PC-9 (cell line): Measurements from ENCODE around the gene SHTN1. TPM values are rescaled to one million over a fixed set of nuclear protein-coding genes. Genes with fewer than 3 reads are reported as not detected.

ENCODE experiments used
- BruUV-seq: library from RNA; stranded (reverse); fragments of 400-500 nt; replicated peaks from 2 replicates; lab custom pipeline; 2021; lab: Mats Ljungman, UMichigan
- CTCF ChIA-PET: fragments of 300-600 bp; sonication (Branson Sonifier 250); formaldehyde crosslinking; loops from one replicate; lab custom pipeline; 2022; ENCODE audit warnings: antibody characterized with exemption; lab: Charles Lee
- POLR2A ChIA-PET: fragments of 300-600 bp; sonication (Branson Sonifier 250); formaldehyde crosslinking; loops from one replicate; lab custom pipeline; 2022; ENCODE audit warnings: antibody characterized with exemption; ENCODE audit not compliant: unreplicated experiment; lab: Charles Lee
- DNase-seq, 2 experiments: peaks; one replicate each; pipeline versions ENCODE4 v3.0.0 to v3.0.0-alpha.2; 2015 to 2022; ENCODE audit warnings: mixed read lengths in 1 of 2
- H2AFZ ChIP-seq: fragments of 200-600 bp; sonication (generic); 2 replicates; pipeline ENCODE4 v1.8.1; 2017; ENCODE audit warnings: antibody characterized with exemption
- H3F3A ChIP-seq: fragments of 200-600 bp; sonication (generic); 2 replicates; pipeline ENCODE4 v1.8.1; 2017; ENCODE audit warnings: antibody characterized with exemption, mild to moderate bottlenecking, low read depth; ENCODE audit not compliant: insufficient read depth
- H3K27ac ChIP-seq: fragments of 200-600 bp; sonication (generic); 2 replicates; pipeline ENCODE4 v1.6.1; 2016; ENCODE audit warnings: mixed run types
- H3K27me3 ChIP-seq: fragments of 200-600 bp; sonication (generic); 2 replicates; pipeline ENCODE4 v1.6.1; 2016; ENCODE audit warnings: low read depth, mixed run types; ENCODE audit not compliant: insufficient read depth
- H3K36me3 ChIP-seq: fragments of 200-600 bp; sonication (generic); 2 replicates; pipeline ENCODE4 v1.6.1; 2016; ENCODE audit warnings: low read depth, mixed run types
- H3K4me1 ChIP-seq: fragments of 200-600 bp; sonication (generic); replicated peaks from 2 replicates; pipeline ENCODE4 v1.6.1; 2016; ENCODE audit warnings: mixed run types; ENCODE audit not compliant: insufficient read depth
- H3K4me2 ChIP-seq: fragments of 200-600 bp; sonication (generic); 2 replicates; pipeline ENCODE4 v1.6.1; 2017; ENCODE audit warnings: mixed run types
- H3K4me3 ChIP-seq: fragments of 200-600 bp; sonication (generic); 2 replicates; pipeline ENCODE4 v1.6.1; 2016; ENCODE audit warnings: mixed run types
- H3K79me2 ChIP-seq: fragments of 200-600 bp; sonication (generic); 2 replicates; pipeline ENCODE4 v1.6.1; 2017; ENCODE audit warnings: low read depth, mixed run types
- H3K9me2 ChIP-seq: fragments of 200-600 bp; sonication (generic); 2 replicates; pipeline ENCODE4 v1.8.1; 2017; ENCODE audit warnings: mild to moderate bottlenecking; ENCODE audit not compliant: insufficient read depth
- H3K9me3 ChIP-seq: fragments of 200-600 bp; sonication (generic); 2 replicates; pipeline ENCODE4 v1.8.1; 2016; ENCODE audit warnings: low read depth; ENCODE audit not compliant: insufficient read depth
- H4K20me1 ChIP-seq: fragments of 200-600 bp; sonication (generic); 2 replicates; pipeline ENCODE4 v1.8.1; 2017; ENCODE audit not compliant: insufficient read depth
- CTCF ChIP-seq: fragments of 200-600 bp; sonication (generic); conservative IDR thresholded peaks from 2 replicates; pipeline ENCODE4 v1.6.1; 2017; ENCODE audit warnings: mixed run types, antibody characterized with exemption, mild to moderate bottlenecking, moderate library complexity
- EZH2 ChIP-seq: fragments of 200-600 bp; sonication (generic); IDR thresholded peaks from 2 replicates; pipeline ENCODE4 v1.8.0; 2017; ENCODE audit warnings: antibody characterized with exemption, low read depth
- intact Hi-C: fragments of 100-400 bp; cut with micrococcal nuclease; formaldehyde crosslinking; loops from one replicate; pipeline ENCODE4 v1.10.0; 2022; ENCODE audit not compliant: unreplicated experiment
- total RNA-seq: library from RNA; stranded (reverse); gene quantifications from 2 replicates; pipeline ENCODE4 v1.2.3, GENCODE V29; 2021

Gene SHTN1
- total RNA-seq, 1 experiment from 2014 or later = 33.6 TPM

GRCh38 chr10:116913695-116914094, 91.3 kb downstream of the SHTN1 start:
- H3K36me3 ChIP-seq = no peaks in the 10 kb centered on the region
- no peak overlapping the region for H2AFZ ChIP-seq
- no peak for DNase-seq
- H4K20me1 ChIP-seq = no peaks in the 10 kb centered on the region
- H3K9me2 ChIP-seq = no peaks in the 10 kb centered on the region
- H3K27ac ChIP-seq = no peak overlapping the region
- no peak overlapping the region for H3K4me2 ChIP-seq
- H3K79me2 ChIP-seq = no peaks in the 10 kb centered on the region
- no peaks in the 10 kb centered on the region for H3K4me1 ChIP-seq
- ChIA-PET CTCF (no interaction called here), POLR2A (no interaction called here)
- H3K27me3 ChIP-seq = no peaks in the 10 kb centered on the region
- no TSS peak for BruUV-seq
- no peaks in the 10 kb centered on the region for H3K9me3 ChIP-seq
- intact Hi-C loops = no loop called here
- TF ChIP-seq EZH2 (no peak), CTCF (no peak)
- no peak overlapping the region for H3K4me3 ChIP-seq
- no peaks in the 10 kb centered on the region for H3F3A ChIP-seq

- POLR2A ChIA-PET = no interaction called here
- BruUV-seq = no TSS peak
Observed at GRCh38 chr10:116912162-116912561, 92.8 kb downstream of the SHTN1 start.

GRCh38 chr10:116910910-116911309, 94.1 kb downstream of the SHTN1 start:
- no peak overlapping the region for H3K4me3 ChIP-seq
- no peaks in the 10 kb centered on the region for H3F3A ChIP-seq
- H3K9me3 ChIP-seq = no peaks in the 10 kb centered on the region
- H3K27me3 ChIP-seq = no peaks in the 10 kb centered on the region
- POLR2A ChIA-PET = no interaction called here
- no peaks in the 10 kb centered on the region for H3K36me3 ChIP-seq
- no peak overlapping the region for H3K4me2 ChIP-seq
- no peak for DNase-seq
- no peaks in the 10 kb centered on the region for H3K79me2 ChIP-seq
- H3K9me2 ChIP-seq = no peaks in the 10 kb centered on the region
- no peak for TF ChIP-seq CTCF
- no peak for TF ChIP-seq EZH2
- CTCF ChIA-PET = interaction anchor here (0.6 kb wide), 1 partner anchor 248 kb away, joined by 9 read pairs; no protein-coding TSS in a partner anchor
- no peak overlapping the region for H3K27ac ChIP-seq
- no TSS peak for BruUV-seq
- intact Hi-C loops = no loop called here
- no peaks in the 10 kb centered on the region for H3K4me1 ChIP-seq
- H2AFZ ChIP-seq = no peak overlapping the region
- H4K20me1 ChIP-seq = no peaks in the 10 kb centered on the region

More at GRCh38 chr10:116912162-116912561, 92.8 kb downstream of the SHTN1 start:
- no peaks in the 10 kb centered on the region for H3K27me3 ChIP-seq
- no peak overlapping the region for H2AFZ ChIP-seq
- no peaks in the 10 kb centered on the region for H3F3A ChIP-seq
- no peaks in the 10 kb centered on the region for H3K79me2 ChIP-seq
- no peaks in the 10 kb centered on the region for H3K36me3 ChIP-seq
- H3K27ac ChIP-seq = no peak overlapping the region
- H3K9me2 ChIP-seq = no peaks in the 10 kb centered on the region
- intact Hi-C loops = no loop called here
- no peak overlapping the region for H3K4me3 ChIP-seq
- CTCF ChIA-PET = no interaction called here
- no peaks in the 10 kb centered on the region for H3K4me1 ChIP-seq
- no peaks in the 10 kb centered on the region for H4K20me1 ChIP-seq
- TF ChIP-seq EZH2 (no peak), CTCF (no peak)
- no peaks in the 10 kb centered on the region for H3K9me3 ChIP-seq
- no peak overlapping the region for H3K4me2 ChIP-seq
- DNase-seq = no peak
